HFFc6 (cell line): ENCODE results near the gene NDST4. TPM values are rescaled to one million over a fixed set of nuclear protein-coding genes. Genes with fewer than 3 reads are reported as not detected.

ENCODE experiments used
- DNase-seq: peaks from one replicate; pipeline ENCODE4 v3.0.0-alpha.2; 2018
- H3K27ac Mint-ChIP-seq: 2 replicates; pipeline ENCODE4 v1.8.0; 2020; ENCODE audit warnings: mild to moderate bottlenecking, mixed read lengths
- H3K27me3 Mint-ChIP-seq: 2 replicates; pipeline ENCODE4 v1.8.0; 2021; ENCODE audit warnings: mild to moderate bottlenecking, moderate library complexity, mixed read lengths; ENCODE audit not compliant: insufficient read depth
- H3K36me3 Mint-ChIP-seq: 2 replicates; pipeline ENCODE4 v1.8.0; 2021; ENCODE audit warnings: low read depth, mixed read lengths
- H3K4me1 Mint-ChIP-seq: 2 replicates; pipeline ENCODE4 v1.8.0; 2020; ENCODE audit warnings: low read depth, mixed read lengths
- H3K4me3 Mint-ChIP-seq: 2 replicates; pipeline ENCODE4 v1.8.0; 2020; ENCODE audit warnings: mild to moderate bottlenecking, moderate library complexity, mixed read lengths
- H3K9me3 Mint-ChIP-seq: 2 replicates; pipeline ENCODE4 v1.8.0; 2020; ENCODE audit warnings: mild to moderate bottlenecking, mixed read lengths
- total RNA-seq, 6 experiments: library from RNA; stranded (reverse); fragmentation: NEBNext Ultra II Directional; extraction: Animal tissue kit (Norgen Biotek cat#: 25700); gene quantifications; 2 replicates in 1 of 6; 3 replicates in 5 of 6; pipeline ENCODE4 v1.2.3, GENCODE V29; 2021
- TF ChIP-seq, protein P1 (sequence below): fragments of 200-600 bp; sonication (generic); IDR thresholded peaks from 2 replicates; pipeline ENCODE4 v1.5.0; 2021; ENCODE audit warnings: antibody characterized with exemption, mild to moderate bottlenecking

Gene NDST4
- total RNA-seq, 6 experiments from 2014 or later: not detected

DNA sequence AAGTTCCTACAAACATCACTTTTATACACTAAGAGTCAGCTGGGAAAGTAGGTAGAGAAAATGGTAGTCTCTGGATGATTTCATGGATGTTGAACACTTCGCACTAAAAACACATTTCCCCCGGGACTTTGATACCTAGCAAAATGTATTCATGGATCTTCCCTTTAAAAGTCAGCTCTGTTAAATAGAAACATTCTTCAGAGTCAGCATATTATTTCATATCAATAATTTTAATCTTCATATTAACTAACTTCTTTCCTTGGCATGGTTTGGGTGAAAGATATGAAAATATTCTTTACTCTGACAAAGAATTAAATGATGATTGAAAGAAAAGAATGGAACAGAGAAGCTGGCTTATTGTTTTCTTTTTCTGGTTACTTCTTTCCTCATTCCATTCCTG, 185.5 kb downstream of the NDST4 start:
- Mint-ChIP-seq H3K9me3 (peaks cover 23% of the 10 kb centered on the region), H3K27me3 (no peaks in the 10 kb centered on the region), H3K4me1 (no peaks in the 10 kb centered on the region), H3K4me3 (no peak overlapping the region), H3K36me3 (no peaks in the 10 kb centered on the region), H3K27ac (no peak overlapping the region)
- no peak for DNase-seq
- TF ChIP-seq, protein P1, sequence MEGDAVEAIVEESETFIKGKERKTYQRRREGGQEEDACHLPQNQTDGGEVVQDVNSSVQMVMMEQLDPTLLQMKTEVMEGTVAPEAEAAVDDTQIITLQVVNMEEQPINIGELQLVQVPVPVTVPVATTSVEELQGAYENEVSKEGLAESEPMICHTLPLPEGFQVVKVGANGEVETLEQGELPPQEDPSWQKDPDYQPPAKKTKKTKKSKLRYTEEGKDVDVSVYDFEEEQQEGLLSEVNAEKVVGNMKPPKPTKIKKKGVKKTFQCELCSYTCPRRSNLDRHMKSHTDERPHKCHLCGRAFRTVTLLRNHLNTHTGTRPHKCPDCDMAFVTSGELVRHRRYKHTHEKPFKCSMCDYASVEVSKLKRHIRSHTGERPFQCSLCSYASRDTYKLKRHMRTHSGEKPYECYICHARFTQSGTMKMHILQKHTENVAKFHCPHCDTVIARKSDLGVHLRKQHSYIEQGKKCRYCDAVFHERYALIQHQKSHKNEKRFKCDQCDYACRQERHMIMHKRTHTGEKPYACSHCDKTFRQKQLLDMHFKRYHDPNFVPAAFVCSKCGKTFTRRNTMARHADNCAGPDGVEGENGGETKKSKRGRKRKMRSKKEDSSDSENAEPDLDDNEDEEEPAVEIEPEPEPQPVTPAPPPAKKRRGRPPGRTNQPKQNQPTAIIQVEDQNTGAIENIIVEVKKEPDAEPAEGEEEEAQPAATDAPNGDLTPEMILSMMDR: no peak

DNA sequence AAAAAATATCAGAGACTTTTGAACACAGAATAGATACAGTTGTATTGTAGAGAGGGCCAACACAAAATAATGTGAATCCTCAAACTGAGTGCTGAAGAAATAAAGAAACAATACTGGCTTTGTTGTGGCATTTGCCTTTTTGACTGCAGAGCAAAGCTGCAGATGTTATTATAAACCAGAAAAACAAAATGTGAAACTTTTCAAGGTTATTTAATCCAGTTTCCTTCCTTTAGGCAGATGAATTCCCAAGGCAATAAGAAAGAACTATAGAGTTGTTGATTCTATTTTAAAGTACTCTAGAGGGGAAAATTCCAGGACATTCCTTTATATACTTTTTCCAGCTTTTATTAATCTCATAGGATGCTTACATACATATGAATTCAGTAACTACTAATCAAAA, 186.8 kb downstream of the NDST4 start:
- DNase-seq: no peak
- no peaks in the 10 kb centered on the region for H3K4me1 Mint-ChIP-seq
- no peak overlapping the region for H3K4me3 Mint-ChIP-seq
- H3K27ac Mint-ChIP-seq: no peak overlapping the region
- no peaks in the 10 kb centered on the region for H3K36me3 Mint-ChIP-seq
- TF ChIP-seq, protein P1: no peak
- H3K27me3 Mint-ChIP-seq: no peaks in the 10 kb centered on the region
- H3K9me3 Mint-ChIP-seq: peaks cover 21% of the 10 kb centered on the region

DNA sequence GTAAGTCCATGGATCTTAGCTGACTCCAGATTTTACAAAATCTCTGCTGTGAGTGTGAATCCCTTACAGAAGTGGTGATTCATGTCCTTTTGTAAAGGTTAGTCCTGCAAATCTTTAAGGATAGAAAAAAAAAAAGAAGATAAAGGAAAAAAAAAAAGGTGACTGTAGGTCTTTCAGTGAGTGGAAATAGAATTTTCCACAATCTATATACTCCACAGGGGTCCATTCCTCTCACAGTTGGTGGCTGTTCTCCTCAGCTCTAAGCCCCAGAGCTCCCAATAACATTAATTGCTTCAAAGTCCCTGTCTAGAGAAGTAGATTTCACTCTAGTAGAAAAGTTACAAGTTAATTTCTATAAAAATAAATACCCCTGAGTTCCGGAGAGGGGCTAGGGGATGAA, 189.1 kb downstream of the NDST4 start:
- DNase-seq: no peak
- no peak overlapping the region for H3K4me3 Mint-ChIP-seq
- H3K36me3 Mint-ChIP-seq: no peaks in the 10 kb centered on the region
- peaks cover 21% of the 10 kb centered on the region for H3K9me3 Mint-ChIP-seq
- H3K27ac Mint-ChIP-seq: no peak overlapping the region
- H3K4me1 Mint-ChIP-seq: no peaks in the 10 kb centered on the region
- H3K27me3 Mint-ChIP-seq: no peaks in the 10 kb centered on the region
- TF ChIP-seq, protein P1: no peak

DNA sequence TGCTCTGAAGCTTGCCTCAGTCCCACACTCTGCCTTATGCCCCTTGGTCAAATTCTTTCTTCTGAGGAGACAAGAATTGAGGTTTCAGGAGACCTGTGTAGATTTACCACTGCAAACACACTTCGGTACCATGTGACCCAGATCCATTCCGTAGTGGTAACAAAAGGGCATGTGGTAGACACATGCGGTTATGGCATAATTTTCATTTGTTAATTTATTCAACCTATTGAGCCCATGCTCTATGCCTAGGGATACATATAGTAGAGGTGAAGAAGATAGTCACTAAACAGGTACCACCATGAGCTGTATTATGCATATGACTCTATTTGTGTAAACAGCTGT, 190.9 kb downstream of the NDST4 start:
- Mint-ChIP-seq H3K36me3 (no peaks in the 10 kb centered on the region), H3K4me3 (no peak overlapping the region), H3K27me3 (no peaks in the 10 kb centered on the region), H3K27ac (no peak overlapping the region), H3K4me1 (no peaks in the 10 kb centered on the region), H3K9me3 (peaks cover 20% of the 10 kb centered on the region)
- TF ChIP-seq, protein P1: no peak
- DNase-seq: no peak

DNA sequence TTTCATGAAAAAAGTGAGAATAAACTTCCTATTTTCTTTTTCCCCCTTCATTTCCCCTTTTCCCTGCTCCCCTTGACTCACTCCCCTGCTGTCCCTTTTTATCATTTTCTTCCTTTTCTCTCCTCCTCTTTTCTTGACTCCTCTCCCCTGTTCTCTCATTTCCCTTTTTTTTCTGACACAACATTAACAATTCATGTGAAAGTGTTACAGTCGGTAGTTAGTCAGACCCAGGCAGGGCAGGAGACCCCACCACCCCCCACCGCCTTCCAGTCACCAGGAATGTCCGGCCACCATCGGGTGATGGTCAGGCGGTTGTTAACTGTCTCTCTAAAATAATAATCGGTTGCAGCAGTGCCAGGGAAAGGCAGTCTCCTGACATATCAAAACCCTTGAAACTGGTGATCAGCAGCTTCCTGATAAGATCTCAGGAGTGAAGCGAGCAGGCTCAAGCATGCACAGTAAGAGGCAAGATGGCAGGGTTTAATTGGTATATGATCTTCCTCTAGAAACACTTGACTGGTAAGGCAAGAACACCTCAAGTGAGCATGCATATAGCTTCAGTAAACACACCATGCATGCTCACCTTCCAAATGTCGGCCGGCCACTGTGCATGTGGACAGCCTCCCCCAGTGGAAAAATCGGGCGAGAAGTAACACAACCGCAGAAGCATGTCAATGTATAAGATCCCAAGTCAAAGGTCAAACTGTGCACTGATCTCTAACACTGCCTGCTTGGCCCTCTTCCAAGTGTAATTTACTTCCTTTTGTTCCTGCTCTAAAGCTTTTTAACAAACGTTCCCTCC, 191.4 kb downstream of the NDST4 start:
- Mint-ChIP-seq H3K4me3 (no peak overlapping the region), H3K9me3 (peaks cover 25% of the 10 kb centered on the region), H3K27ac (no peak overlapping the region), H3K36me3 (no peaks in the 10 kb centered on the region), H3K4me1 (no peaks in the 10 kb centered on the region), H3K27me3 (no peaks in the 10 kb centered on the region)
- TF ChIP-seq, protein P1: no peak
- no peak for DNase-seq
